ENCODE results near the gene RAB19. TPM values are rescaled to one million over a fixed set of nuclear protein-coding genes. Genes with fewer than 3 reads are reported as not detected.
A peak's percentile ranks its signal among the peaks of the same experiment; 100 is the strongest.

RAB19 gene
- total RNA-seq, 1 experiment from 2014 or later = 1.3 TPM

- Histone ChIP-seq H3K36me3 (ENCODE audit: low read depth, low read length) (no peaks in the 10 kb centered on the region), H3K9ac (ENCODE audit: low read length) (peak within 1 kb of the TSS; percentile 86), H3K4me3 (ENCODE audit: low read length) (peak within 1 kb of the TSS; percentile 81), H3F3A (ENCODE audit: low read length, unreplicated experiment) (no peaks in the 10 kb centered on the region), H3K4me2 (ENCODE audit: low read length) (peak within 1 kb of the TSS; percentile 83), H3K27me3 (ENCODE audit: low read length) (no peaks in the 10 kb centered on the region), H4K20me1 (ENCODE audit: low read length) (peaks cover 17% of the 10 kb centered on the region), H3K27ac (ENCODE audit: low read length) (peak within 1 kb of the TSS; percentile 60), H3K9me3 (ENCODE audit: low read length) (no peaks in the 10 kb centered on the region), H3K4me1 (ENCODE audit: insufficient read depth, low read length) (peaks cover 23% of the 10 kb centered on the region), H3K9me2 (replicated peaks; ENCODE audit: low read length) (no peaks in the 10 kb centered on the region), H2AFZ (ENCODE audit: low read length) (peak within 1 kb of the TSS; percentile 71), H3K79me2 (ENCODE audit: low read length) (peaks cover 44% of the 10 kb centered on the region)
- DNase-seq (peak; percentile 87), ATAC-seq (peak; percentile 90)
- intact Hi-C loops (cut with micrococcal nuclease) = loop anchor here (5.0 kb wide), 1 partner anchor 259 kb away; no protein-coding TSS in a partner anchor
- ChIA-PET POLR2A (ENCODE audit: unreplicated experiment) (no interaction called here), CTCF (no interaction called here)
- TF ChIP-seq EZH2 (IDR thresholded peaks at IDR 0.05; ENCODE audit: low read length, unreplicated experiment) (no peak), CTCF (conservative IDR thresholded peaks at IDR 0.05; ENCODE audit: low read depth, low read length) (no peak), EZH2phosphoT487 (IDR thresholded peaks at IDR 0.05; ENCODE audit: borderline replicate concordance, low read length) (no peak)
- TSS peak; percentile 76 for BruUV-seq (replicated peaks)
These were observed 5.8 kb upstream of the RAB19 start, which contains the start of gene SLC37A3 for GRCh38 chr7:140397784-140398750. Gene SLC37A3, minus strand, starts transcription at chr7:140398530. Its CDS starts 16,004 bp downstream, at chr7:140382526.

- H3K79me2 ChIP-seq (ENCODE audit: low read length) = peaks cover 37% of the 10 kb centered on the region
- peak overlapping the region; percentile 71 for H2AFZ ChIP-seq (ENCODE audit: low read length)
- peak overlapping the region; percentile 83 for H3K4me2 ChIP-seq (ENCODE audit: low read length)
- POLR2A ChIA-PET (ENCODE audit: unreplicated experiment) = no interaction called here
- BruUV-seq (replicated peaks) = no TSS peak
- DNase-seq = no peak
- no peaks in the 10 kb centered on the region for H3K9me2 ChIP-seq (replicated peaks; ENCODE audit: low read length)
- no peak for ATAC-seq
- H3F3A ChIP-seq (ENCODE audit: low read length, unreplicated experiment) = no peaks in the 10 kb centered on the region
- intact Hi-C loops (cut with micrococcal nuclease) = loop anchor here (5.0 kb wide), 1 partner anchor 258 kb away; no protein-coding TSS in a partner anchor
- no peak overlapping the region; the same call in 1 of the 2 replicates for H3K9ac ChIP-seq (ENCODE audit: low read length)
- peaks cover 27% of the 10 kb centered on the region for H3K4me1 ChIP-seq (ENCODE audit: insufficient read depth, low read length)
- no peaks in the 10 kb centered on the region for H3K9me3 ChIP-seq (ENCODE audit: low read length)
- no peak for TF ChIP-seq EZH2phosphoT487 (IDR thresholded peaks at IDR 0.05; ENCODE audit: borderline replicate concordance, low read length)
- no peak for TF ChIP-seq CTCF (conservative IDR thresholded peaks at IDR 0.05; ENCODE audit: low read depth, low read length)
- TF ChIP-seq EZH2 (IDR thresholded peaks at IDR 0.05; ENCODE audit: low read length, unreplicated experiment) = no peak
- H3K27me3 ChIP-seq (ENCODE audit: low read length) = no peaks in the 10 kb centered on the region
- no peaks in the 10 kb centered on the region for H3K36me3 ChIP-seq (ENCODE audit: low read depth, low read length)
- H3K27ac ChIP-seq (ENCODE audit: low read length) = no peak overlapping the region
- H4K20me1 ChIP-seq (ENCODE audit: low read length) = peaks cover 11% of the 10 kb centered on the region
- CTCF ChIA-PET = no interaction called here
- H3K4me3 ChIP-seq (ENCODE audit: low read length) = peak overlapping the region; percentile 81
These were observed 5.0 kb upstream of the RAB19 start for GRCh38 chr7:140398821-140399220.
